GM18519 (cell line): ENCODE results near the gene SATB1.
"Not testable (repeated sequence)": the region's sequence is repeated elsewhere in the genome, so short reads cannot be mapped to it uniquely, and the experiment has no call there.

Experiments used
- ATAC-seq: cut with Tn5 transposase; IDR thresholded peaks from one replicate; pipeline ENCODE4 v1.9.1; 2021; ENCODE audit warnings: mild to moderate bottlenecking, moderate library complexity; ENCODE audit not compliant: unreplicated experiment, low FRiP score

Gene SATB1

DNA sequence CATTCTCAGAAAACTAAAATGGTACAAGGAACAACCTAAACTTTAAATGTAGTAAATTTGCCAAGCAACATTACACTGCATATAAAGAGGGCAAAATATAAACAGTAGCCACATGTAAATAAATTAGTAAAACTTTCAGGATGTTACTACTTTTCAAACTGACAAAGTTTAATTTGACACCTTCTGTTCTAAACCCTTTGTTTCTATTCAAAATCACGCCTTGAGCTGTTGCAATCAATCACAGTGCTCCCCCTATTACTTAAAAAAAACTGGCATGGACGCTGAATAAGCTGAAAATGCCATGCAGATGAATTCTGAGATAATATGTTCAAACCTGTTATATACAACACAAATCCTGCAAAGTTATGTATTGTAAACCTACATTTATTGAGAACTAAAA, 69.3 kb downstream of the SATB1 start:
- ATAC-seq = no peak

- ATAC-seq = no peak
Measured at GRCh38 chr3:18354701-18355100, 70.4 kb downstream of the SATB1 start.

DNA sequence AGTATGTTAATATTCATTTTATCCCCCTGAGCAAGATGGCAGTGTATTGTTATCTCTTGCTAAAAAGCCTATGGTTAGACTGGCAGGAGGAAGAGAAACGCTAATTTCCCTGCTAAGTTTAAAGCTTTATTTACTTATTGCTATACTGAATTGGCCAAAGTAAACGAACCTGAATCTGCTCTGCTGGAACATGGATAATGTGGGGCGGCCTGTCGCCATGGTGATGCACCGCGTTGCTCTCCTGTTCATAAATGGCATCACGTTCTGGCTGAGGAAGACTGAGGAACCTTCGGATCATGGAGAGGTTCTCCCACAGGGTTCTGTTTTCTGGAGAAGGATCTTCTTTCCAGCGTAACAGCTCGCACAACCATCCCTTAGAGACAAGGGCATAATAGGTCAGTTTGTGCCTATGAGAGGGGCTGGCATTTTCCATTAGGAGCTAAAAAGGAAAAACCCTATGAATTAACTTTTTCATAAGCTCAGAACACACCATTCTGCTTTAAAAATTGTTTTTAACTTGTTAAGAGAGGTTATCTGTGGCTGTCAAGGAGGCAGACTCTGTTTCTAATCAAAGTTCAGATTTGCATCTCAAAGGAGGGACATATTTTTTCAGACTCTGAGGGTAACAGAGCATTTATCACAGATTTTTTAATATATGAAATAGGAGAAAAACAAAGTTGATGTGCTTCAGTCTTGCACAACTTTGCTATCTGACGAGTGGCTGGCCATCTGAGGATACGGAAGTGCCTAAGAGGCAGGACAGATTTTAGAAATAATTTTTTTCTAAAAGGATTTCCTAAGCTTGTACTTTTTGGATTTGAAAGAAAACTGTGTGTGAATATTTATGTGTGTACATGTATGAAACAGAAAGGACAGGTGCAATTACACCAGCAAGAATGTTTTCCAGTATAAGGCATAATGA, 73.1 kb downstream of the SATB1 start:
- ATAC-seq = no peak

- no peak for ATAC-seq
Measured at GRCh38 chr3:18351069-18351628, 74.0 kb downstream of the SATB1 start.

DNA sequence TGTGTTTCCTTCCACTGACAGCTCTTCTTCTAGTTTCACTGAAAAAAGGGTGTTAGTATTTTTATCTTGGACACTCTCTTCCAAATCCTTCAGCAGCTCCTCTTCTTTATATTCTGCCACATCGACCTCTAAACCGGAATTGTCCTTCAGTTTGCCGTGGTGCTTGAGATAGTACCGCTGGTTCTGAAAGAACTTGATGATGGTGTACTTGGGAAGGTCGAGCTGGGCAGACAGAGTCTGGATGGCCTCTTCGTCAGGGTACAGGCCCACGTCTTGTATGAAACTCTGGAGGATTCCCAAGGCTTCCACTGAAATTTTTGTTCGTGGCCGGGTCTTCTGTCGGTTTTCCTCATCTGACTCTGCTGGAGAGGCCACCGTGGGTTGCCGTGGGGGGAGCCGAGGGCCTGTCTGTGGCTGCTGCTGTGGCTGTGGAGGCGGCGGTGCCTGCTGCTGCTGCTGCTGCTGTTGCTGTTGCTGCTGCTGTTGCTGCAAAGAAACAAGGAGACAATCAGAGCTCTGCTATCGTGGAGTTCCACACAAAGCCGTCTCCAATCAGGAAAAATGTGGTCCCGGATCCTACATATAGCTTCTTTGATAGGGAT, 75.8 kb downstream of the SATB1 start:
- ATAC-seq = no peak

- no peak for ATAC-seq
Measured at GRCh38 chr3:18346097-18346496, 79.0 kb downstream of the SATB1 start.

GRCh38 chr3:18345015-18345367, 80.1 kb downstream of the SATB1 start:
- ATAC-seq = no peak

DNA sequence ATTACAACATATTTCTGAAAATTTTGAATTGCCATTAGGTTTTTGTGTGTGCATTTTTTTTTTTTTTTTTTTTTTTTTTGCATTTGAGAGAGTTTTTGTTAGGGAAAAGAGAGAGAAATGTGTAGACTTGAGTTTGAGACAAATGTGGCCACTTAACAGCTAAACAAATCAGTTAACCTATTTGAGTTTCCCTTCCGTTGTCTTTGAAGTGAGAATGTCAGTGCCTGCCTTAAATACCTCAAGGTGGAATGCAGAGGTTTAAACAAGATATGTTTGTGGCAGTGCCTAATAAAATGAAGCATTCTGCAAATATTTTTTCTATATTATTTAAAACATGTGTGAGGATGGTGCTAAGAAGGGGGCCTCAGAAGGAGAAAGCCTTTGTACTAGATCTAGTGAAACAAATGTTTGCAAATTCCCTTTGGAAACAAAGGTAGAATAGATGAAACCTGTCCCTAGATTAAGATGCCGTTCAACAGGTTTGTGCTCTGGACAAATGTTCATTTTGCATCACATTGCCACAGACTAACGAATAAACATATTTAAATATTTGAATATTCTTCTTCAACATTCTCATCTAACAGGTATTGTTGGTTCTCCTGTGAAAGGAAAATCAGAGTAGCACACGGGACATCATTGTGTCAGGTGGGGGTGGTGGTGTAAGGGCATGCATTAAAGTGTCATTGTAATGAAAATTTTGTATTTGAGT, 80.7 kb downstream of the SATB1 start:
- ATAC-seq = no peak

DNA sequence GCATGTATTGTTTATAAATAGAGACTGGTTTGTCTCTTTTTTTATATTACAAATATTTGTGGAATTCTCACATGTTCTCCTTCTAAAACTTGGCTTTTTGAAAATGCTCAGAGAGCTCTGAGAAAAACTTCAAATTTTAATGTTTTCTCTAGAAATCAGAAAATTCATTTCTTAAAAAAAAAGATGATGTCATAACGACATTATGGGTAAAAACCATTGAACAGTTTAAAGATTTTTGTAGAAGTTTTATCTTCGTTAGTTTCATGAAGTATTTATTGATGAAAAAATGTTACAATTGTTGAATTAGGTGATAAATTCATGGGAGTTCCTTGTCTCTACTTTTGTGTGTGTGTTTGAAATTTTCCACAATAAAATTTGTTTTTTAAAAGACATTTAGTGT, 81.3 kb downstream of the SATB1 start:
- no peak for ATAC-seq

DNA sequence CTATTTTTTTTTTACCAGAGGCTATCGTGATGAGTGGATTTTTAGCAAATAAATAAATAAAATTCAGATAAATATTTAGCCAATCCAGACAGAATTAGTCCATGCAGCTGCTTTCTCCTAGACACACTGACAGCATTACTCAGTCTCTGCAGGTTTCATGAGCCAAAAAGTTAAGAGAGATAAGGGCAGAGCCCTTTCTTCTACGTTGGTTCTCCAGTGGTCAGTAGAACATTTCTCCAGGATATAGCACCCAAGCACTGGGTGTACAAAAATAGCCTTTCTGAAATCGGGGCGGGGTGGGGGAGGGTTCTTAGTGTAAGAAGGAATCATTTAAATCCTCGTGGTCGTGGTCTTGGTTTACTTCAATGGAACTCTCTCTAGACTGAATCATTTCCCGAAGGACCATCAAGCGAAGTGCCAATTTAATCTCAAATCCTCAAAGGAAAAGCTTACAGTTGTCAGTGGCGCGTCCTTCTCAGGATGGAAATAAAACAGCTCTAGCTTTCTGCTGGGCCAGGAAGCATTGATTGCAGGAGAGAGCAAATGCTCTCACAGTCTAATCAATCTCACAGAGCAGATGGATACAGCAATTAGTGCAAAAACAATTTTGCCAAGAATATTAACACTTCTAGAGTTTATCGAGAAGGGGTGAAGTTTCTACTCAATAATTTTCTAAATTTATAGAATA, 86.2 kb downstream of the SATB1 start:
- no peak for ATAC-seq

DNA sequence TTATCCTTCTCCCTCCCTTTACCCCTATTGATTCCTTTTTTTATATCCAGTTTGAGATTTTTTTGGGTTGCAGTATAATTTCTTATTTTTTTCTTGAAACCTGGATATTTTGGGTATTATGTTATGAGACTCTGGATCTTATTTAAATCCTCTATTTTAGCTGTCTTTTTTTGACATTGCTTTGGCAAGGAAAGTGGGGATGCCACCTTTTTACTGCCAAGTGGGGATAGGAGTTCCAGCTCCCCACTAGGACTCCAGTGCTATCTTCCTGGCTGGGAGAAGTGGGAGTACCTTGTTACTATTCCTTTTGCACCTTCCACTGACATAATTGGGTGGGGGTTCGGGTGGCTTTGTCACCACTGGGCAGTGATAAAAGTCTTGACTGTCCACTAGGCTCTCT, 87.9 kb downstream of the SATB1 start:
- ATAC-seq = no peak

DNA sequence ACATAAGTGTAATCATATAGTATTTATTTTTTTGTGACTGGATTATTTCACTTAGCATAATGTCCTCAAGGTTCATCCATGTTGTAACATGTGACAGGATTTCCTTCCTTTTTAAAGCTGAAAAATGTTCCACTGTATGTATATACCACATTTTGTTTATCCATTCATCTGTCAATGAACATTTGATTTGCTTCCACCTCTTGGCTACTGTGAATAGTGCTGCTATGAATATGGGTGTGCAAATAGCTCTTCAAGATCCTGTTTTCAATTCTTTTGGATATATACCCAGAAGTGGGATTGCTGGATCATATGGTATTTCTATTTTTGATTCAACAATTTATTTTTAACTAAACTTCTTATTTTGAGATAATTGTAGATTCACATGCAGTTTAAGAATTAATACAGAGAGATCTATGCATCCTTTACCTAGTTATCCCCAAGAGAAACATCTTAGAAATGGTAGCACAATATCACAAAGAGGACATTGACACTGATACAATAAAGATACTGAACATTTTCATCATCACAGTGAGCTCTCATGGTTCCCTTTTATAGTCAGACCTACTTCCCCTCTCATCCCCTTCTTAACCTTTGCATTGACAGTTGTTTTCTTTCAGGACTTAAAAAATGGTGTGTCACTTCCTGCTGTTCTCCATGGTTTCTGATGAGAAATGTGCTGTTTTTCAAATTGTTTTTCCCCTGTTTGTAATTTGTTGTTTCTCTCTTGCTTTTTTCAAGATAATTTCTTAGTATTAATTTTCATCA, 90.1 kb downstream of the SATB1 start:
- ATAC-seq = no peak

DNA sequence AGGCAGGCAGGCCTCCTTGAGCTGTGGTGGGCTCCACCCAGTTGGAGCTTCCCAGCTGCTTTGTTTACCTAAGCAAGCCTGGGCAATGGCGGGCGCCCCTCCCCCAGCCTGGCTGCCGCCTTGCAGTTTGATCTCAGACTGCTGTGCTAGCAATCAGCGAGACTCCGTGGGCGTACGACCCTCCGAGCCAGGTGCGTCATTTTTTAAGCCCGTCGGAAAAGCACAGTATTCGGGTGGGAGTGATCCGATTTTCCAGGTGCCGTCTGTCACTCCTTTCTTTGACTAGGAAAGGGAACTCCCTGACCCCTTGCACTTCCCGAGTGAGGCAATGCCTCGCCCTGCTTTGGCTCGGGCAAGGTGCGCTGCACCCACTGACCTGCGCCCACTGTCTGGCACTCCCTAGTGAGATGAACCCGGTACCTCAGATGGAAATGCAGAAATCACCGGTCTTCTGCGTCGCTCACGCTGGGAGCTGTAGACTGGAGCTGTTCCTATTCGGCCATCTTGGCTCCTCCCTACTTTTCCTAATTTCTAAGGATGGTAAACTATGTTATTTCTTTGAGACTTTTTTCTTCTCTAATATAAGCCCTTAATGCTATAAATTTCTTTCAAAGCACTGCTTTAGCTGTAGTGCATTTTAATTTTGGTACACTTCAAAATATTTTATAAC, 94.2 kb downstream of the SATB1 start:
- not testable (repeated sequence) for ATAC-seq

DNA sequence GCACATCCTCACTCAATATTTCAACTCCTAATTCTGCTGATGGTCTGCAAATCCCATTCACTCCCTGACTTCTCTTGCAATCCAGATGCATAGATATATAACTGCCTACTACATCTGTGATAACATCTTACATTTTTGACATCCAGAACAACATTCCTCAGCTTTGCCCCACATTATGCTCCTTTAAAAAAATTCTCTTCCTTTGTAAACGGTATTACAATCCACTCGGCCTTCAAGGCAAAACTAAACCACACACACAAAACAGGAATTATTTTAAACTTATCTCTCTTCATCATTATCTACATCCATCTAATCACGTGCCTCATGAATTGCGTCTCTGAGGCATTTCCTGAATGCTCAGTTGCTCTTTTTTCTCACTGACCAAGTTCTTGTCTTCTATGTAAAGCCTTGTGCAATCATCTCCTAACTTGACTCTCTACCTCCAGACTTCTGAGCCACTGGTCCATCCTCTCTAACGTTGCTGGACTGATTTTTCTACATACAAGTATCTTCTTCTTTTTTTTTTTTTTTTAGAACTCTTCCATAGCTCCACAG, 117.0 kb downstream of the SATB1 start:
- no peak for ATAC-seq

- ATAC-seq = no peak
Measured at GRCh38 chr3:18307529-18307928, 117.6 kb downstream of the SATB1 start.

GRCh38 chr3:18302517-18302916, 122.6 kb downstream of the SATB1 start:
- ATAC-seq = no peak

GRCh38 chr3:18301781-18302180, 123.4 kb downstream of the SATB1 start:
- no peak for ATAC-seq

DNA sequence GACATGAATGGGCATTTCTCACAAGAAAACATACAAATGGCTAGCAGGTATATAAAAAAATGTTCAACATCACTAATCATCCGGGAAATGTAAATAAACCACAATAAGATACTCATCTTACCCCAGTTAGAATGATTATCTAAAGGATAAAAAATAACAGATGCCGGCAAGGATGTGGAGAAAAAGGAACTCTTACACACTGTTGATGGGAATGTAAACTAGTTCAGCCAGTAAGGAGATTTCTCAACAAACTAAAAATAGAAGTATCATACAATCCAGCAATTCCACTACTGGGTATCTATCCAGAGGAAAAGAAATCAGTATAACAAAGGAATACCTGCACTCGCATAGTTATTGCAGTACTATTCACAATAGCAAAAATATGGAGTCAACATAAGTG, 124.2 kb downstream of the SATB1 start:
- ATAC-seq = no peak

DNA sequence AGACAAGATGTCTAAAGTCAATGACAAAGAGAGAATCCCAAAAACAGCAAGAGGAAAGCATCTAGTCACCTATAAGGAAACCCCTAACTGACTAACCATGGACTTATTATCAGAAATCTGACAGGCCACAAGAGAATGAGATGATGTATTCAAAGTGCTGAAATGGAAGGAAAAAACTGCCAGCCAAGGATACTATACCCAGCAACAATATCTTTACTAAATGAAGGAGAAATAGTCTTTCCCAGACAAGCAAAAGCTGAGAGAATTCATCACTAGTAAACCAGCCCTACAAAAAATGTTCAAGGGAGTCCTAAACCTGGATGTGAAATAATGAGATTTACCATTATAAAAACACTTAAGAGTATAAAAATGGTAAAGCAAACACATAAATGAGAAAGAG, 128.0 kb downstream of the SATB1 start:
- ATAC-seq = no peak
